Measurements from ENCODE around the gene GPANK1. TPM values are rescaled to one million over a fixed set of nuclear protein-coding genes. Genes with fewer than 3 reads are reported as not detected.
"Not testable (repeated sequence)": the region's sequence is repeated elsewhere in the genome, so short reads cannot be mapped to it uniquely, and the experiment has no call there.

The GPANK1 gene
- total and polyA plus RNA-seq, 9 donors, result 14.6 to 26.6 (median 17.7) TPM

DNA sequence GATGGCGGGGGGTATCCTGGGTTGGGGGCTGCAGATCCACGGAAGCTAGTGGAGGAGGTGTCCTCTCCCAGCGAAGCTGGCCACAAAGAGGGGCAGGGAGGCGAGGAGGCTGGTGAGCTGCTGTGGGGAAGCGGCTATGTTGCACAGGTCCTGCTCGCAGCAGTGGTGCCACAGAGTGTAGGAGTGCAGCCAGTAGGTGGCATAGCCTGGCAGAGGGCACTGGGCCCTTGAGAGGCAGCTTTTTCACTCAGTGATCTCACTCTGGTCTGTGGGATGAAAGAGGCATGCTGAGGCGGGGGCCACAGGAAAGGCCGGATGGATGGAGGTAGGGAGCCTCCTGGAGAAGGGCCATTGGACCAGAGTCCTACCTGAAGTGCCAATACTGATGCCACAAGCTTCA, 47.5 kb upstream of the GPANK1 start:
- no peaks in the 10 kb centered on the region for H3K9me3 ChIP-seq
- TF ChIP-seq POLR2A (IDR thresholded peaks at IDR 0.05) (no peak), EP300 (IDR thresholded peaks at IDR 0.05) (no peak)
- TF ChIP-seq, protein P1, sequence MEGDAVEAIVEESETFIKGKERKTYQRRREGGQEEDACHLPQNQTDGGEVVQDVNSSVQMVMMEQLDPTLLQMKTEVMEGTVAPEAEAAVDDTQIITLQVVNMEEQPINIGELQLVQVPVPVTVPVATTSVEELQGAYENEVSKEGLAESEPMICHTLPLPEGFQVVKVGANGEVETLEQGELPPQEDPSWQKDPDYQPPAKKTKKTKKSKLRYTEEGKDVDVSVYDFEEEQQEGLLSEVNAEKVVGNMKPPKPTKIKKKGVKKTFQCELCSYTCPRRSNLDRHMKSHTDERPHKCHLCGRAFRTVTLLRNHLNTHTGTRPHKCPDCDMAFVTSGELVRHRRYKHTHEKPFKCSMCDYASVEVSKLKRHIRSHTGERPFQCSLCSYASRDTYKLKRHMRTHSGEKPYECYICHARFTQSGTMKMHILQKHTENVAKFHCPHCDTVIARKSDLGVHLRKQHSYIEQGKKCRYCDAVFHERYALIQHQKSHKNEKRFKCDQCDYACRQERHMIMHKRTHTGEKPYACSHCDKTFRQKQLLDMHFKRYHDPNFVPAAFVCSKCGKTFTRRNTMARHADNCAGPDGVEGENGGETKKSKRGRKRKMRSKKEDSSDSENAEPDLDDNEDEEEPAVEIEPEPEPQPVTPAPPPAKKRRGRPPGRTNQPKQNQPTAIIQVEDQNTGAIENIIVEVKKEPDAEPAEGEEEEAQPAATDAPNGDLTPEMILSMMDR (IDR thresholded peaks at IDR 0.05), result no peak
- no peaks in the 10 kb centered on the region for H3K4me1 ChIP-seq (ENCODE audit: insufficient read depth)
- WGBS, 3 donors, result 81 to 86% (median 86%) methylated on average over 8 of the region's 8 CpGs
- no peaks in the 10 kb centered on the region for H3K36me3 ChIP-seq
- intact Hi-C loops (cut with DNase I), result no loop called here
- H3K27me3 ChIP-seq, result no peaks in the 10 kb centered on the region
- H3K27ac ChIP-seq, result no peak overlapping the region
- no peak overlapping the region for H3K4me3 ChIP-seq
- DNase-seq, result no peak

DNA sequence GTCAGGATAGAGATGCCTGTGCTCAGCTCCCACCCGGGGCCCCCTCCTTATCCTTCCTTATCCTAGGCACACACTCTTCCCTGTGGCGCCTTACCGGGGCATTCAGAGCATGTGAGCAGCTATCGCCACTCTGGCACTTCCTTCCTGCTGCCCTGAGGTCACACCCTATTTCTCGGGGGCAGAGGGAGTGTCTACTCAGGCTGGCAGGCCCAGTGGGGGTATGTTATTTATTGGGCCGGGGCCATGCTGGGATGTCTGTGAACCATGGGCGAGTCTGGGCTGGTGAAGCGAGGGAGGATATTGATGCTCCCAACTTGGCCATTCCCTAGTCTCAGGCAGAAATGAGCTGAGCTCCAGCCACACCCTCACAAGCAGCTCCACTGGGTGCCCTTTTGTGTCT, 46.4 kb upstream of the GPANK1 start:
- no peak overlapping the region for H3K27ac ChIP-seq
- TF ChIP-seq POLR2A (IDR thresholded peaks at IDR 0.05) (no peak), EP300 (IDR thresholded peaks at IDR 0.05) (no peak)
- TF ChIP-seq, protein P1 (IDR thresholded peaks at IDR 0.05), result no peak
- 55 to 66% (median 55%) methylated on average over 8 of the region's 8 CpGs for WGBS, 3 donors
- H3K9me3 ChIP-seq, result no peaks in the 10 kb centered on the region
- DNase-seq, result no peak
- intact Hi-C loops (cut with DNase I), result no loop called here
- no peak overlapping the region for H3K4me3 ChIP-seq
- H3K27me3 ChIP-seq, result no peaks in the 10 kb centered on the region
- no peaks in the 10 kb centered on the region for H3K4me1 ChIP-seq (ENCODE audit: insufficient read depth)
- H3K36me3 ChIP-seq, result no peaks in the 10 kb centered on the region

DNA sequence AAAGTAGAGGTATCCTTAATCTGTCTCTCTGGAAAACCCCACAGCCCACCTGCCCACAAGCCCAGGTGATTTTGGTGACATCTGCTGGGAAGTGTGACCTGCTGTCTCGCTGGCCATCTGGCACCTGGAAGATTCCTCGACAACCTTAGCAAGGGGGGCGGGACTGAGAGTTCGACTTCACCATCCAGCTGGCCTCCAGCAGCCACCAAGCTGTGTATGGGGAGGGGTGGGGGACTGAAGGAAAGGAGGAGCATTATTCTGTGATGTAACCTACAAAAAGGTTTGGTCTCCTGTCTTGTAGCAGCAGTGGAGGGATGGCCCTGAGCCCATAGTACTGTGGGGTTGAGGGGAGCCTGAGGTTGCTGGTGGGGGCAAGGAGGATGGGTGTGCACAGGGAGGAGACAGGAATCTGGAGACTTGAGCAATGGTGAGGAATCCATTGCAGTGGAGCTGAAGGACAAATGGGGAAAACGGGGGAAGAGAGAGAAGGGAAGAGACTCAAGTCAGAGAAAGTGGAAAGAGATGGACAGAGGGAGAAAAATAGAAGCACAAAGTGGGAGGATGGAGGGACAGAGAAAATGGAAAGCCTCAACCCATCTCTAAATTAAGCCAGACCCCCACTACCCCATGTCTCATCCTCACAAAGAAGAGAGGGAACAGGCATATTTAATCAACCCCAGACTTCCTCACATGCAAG, 45.9 kb upstream of the GPANK1 start:
- Histone ChIP-seq H3K4me3 (no peak overlapping the region), H3K36me3 (no peaks in the 10 kb centered on the region), H3K4me1 (ENCODE audit: insufficient read depth) (no peaks in the 10 kb centered on the region), H3K27me3 (no peaks in the 10 kb centered on the region), H3K27ac (no peak overlapping the region), H3K9me3 (no peaks in the 10 kb centered on the region)
- intact Hi-C loops (cut with DNase I), result no loop called here
- TF ChIP-seq POLR2A (IDR thresholded peaks at IDR 0.05), result no peak
- no peak for TF ChIP-seq EP300 (IDR thresholded peaks at IDR 0.05)
- TF ChIP-seq, protein P1 (IDR thresholded peaks at IDR 0.05), result no peak
- 48 to 50% (median 49%) methylated on average over 5 of the region's 5 CpGs for WGBS, 3 donors
- DNase-seq, result no peak

DNA sequence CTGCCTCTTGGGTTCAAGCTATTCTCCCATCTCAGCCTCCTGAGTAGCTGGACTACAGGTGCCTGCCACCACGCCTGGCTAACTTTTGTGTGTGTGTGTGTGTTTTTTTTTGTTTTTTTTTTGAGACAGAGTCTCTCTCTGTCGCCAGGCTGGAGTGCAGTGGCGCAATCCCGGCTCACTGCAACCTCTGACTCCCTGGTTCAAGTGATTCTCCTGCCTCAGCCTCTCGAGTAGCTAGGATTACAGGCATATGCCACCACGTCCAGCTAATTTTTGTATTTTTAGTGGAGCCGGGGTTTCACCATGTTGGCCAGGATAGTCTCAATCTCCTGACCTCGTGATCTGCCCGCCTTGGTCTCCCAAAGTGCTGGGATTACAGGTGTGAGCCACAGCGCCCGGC, 44.4 kb upstream of the GPANK1 start:
- DNase-seq; H3K27me3 ChIP-seq; H3K4me1 ChIP-seq (ENCODE audit: insufficient read depth); intact Hi-C loops (cut with DNase I); H3K9me3 ChIP-seq; H3K36me3 ChIP-seq; H3K27ac ChIP-seq; H3K4me3 ChIP-seq: not testable (repeated sequence)
- WGBS, 3 donors, result 87% methylated on average over 11 of the region's 11 CpGs

DNA sequence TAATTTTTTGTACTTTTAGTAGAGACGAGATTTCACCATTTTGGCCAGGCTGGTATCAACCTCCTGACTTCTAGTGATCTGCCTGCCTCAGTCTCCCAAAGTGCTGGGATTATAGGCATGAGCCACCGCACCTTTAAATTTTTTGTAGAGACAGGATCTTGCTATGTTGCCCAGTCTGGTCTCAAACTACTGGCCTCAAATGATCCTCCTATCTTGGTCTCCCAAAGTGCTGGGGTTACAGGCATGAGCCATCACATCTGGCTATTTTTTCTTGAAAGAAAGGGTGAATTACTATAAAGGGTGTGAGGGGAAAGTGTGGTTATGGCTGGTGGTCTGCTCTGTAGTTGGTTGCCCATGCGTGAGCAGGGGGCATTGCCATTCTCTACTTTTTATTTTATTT, 43.4 kb upstream of the GPANK1 start:
- TF ChIP-seq EP300 (IDR thresholded peaks at IDR 0.05), result no peak
- no peak for TF ChIP-seq POLR2A (IDR thresholded peaks at IDR 0.05)
- TF ChIP-seq, protein P1 (IDR thresholded peaks at IDR 0.05), result no peak
- Histone ChIP-seq H3K9me3 (no peaks in the 10 kb centered on the region), H3K4me1 (ENCODE audit: insufficient read depth) (peaks cover 3% of the 10 kb centered on the region), H3K27me3 (no peaks in the 10 kb centered on the region), H3K27ac (no peak overlapping the region), H3K4me3 (no peak overlapping the region), H3K36me3 (no peaks in the 10 kb centered on the region)
- 92 to 98% (median 96%) methylated on average over 3 of the region's 3 CpGs for WGBS, 3 donors
- intact Hi-C loops (cut with DNase I), result no loop called here
- DNase-seq, result no peak

Measured in ovary (tissue), 9 donors.